Measurements from ENCODE around the gene CARD11.

The CARD11 gene

GRCh38 chr7:2948749-2949148, 94.9 kb downstream of the CARD11 start:
- Mint-ChIP-seq H3K27me3 (no peaks in the 10 kb centered on the region), H3K4me3 (no peak overlapping the region), H3K27ac (peak overlapping the region; percentile 77), H3K9me3 (ENCODE audit: low read depth) (peaks cover 3% of the 10 kb centered on the region), H3K4me1 (ENCODE audit: low read depth) (peaks cover 50% of the 10 kb centered on the region), H3K36me3 (peaks cover 39% of the 10 kb centered on the region)

GRCh38 chr7:2947058-2947780, 96.4 kb downstream of the CARD11 start:
- H3K9me3 Mint-ChIP-seq (ENCODE audit: low read depth) = peaks cover 3% of the 10 kb centered on the region
- H3K36me3 Mint-ChIP-seq = peaks cover 39% of the 10 kb centered on the region
- no peak overlapping the region for H3K4me3 Mint-ChIP-seq
- peaks cover 46% of the 10 kb centered on the region for H3K4me1 Mint-ChIP-seq (ENCODE audit: low read depth)
- peak overlapping the region; percentile 64 for H3K27ac Mint-ChIP-seq
- no peaks in the 10 kb centered on the region for H3K27me3 Mint-ChIP-seq

- Mint-ChIP-seq H3K27me3 (no peaks in the 10 kb centered on the region), H3K4me1 (ENCODE audit: low read depth) (peaks cover 27% of the 10 kb centered on the region), H3K36me3 (peaks cover 26% of the 10 kb centered on the region), H3K9me3 (ENCODE audit: low read depth) (peaks cover 2% of the 10 kb centered on the region), H3K27ac (peak overlapping the region; percentile 1), H3K4me3 (no peak overlapping the region)
These were observed 98.5 kb downstream of the CARD11 start for GRCh38 chr7:2945171-2945570.

- H3K27ac Mint-ChIP-seq = peak overlapping the region; percentile 84
These were observed 98.9 kb downstream of the CARD11 start for GRCh38 chr7:2944739-2945138.

GRCh38 chr7:2943851-2944601, 99.6 kb downstream of the CARD11 start:
- H3K27me3 Mint-ChIP-seq = no peaks in the 10 kb centered on the region
- no peak overlapping the region for H3K4me3 Mint-ChIP-seq
- peak overlapping the region; percentile 64 for H3K27ac Mint-ChIP-seq
- H3K36me3 Mint-ChIP-seq = peaks cover 23% of the 10 kb centered on the region
- no peaks in the 10 kb centered on the region for H3K9me3 Mint-ChIP-seq (ENCODE audit: low read depth)
- H3K4me1 Mint-ChIP-seq (ENCODE audit: low read depth) = peaks cover 18% of the 10 kb centered on the region

More at GRCh38 chr7:2944739-2945138, 98.9 kb downstream of the CARD11 start:
- Mint-ChIP-seq H3K9me3 (ENCODE audit: low read depth) (no peaks in the 10 kb centered on the region), H3K36me3 (peaks cover 24% of the 10 kb centered on the region), H3K4me3 (no peak overlapping the region), H3K27me3 (no peaks in the 10 kb centered on the region), H3K4me1 (ENCODE audit: low read depth) (peaks cover 24% of the 10 kb centered on the region)

GRCh38 chr7:2941216-2941859, 102.3 kb downstream of the CARD11 start:
- Mint-ChIP-seq H3K27me3 (no peaks in the 10 kb centered on the region), H3K27ac (peak overlapping the region; percentile 46), H3K9me3 (ENCODE audit: low read depth) (no peaks in the 10 kb centered on the region), H3K36me3 (peaks cover 14% of the 10 kb centered on the region), H3K4me1 (ENCODE audit: low read depth) (peaks cover 4% of the 10 kb centered on the region), H3K4me3 (no peak overlapping the region)

GRCh38 chr7:2940466-2940865, 103.2 kb downstream of the CARD11 start:
- Mint-ChIP-seq H3K4me3 (no peak overlapping the region), H3K27ac (no peak overlapping the region), H3K9me3 (ENCODE audit: low read depth) (no peaks in the 10 kb centered on the region), H3K36me3 (peaks cover 9% of the 10 kb centered on the region), H3K27me3 (no peaks in the 10 kb centered on the region), H3K4me1 (ENCODE audit: low read depth) (peaks cover 4% of the 10 kb centered on the region)

- H3K4me1 Mint-ChIP-seq (ENCODE audit: low read depth) = peaks cover 8% of the 10 kb centered on the region
- no peak overlapping the region for H3K4me3 Mint-ChIP-seq
- peaks cover 6% of the 10 kb centered on the region for H3K36me3 Mint-ChIP-seq
- H3K9me3 Mint-ChIP-seq (ENCODE audit: low read depth) = no peaks in the 10 kb centered on the region
- no peaks in the 10 kb centered on the region for H3K27me3 Mint-ChIP-seq
- no peak overlapping the region for H3K27ac Mint-ChIP-seq
These were observed 104.3 kb downstream of the CARD11 start for GRCh38 chr7:2939193-2939885.

GRCh38 chr7:2938514-2939192, 105.0 kb downstream of the CARD11 start:
- Mint-ChIP-seq H3K27ac (no peak overlapping the region), H3K36me3 (peaks cover 8% of the 10 kb centered on the region), H3K4me3 (no peak overlapping the region), H3K9me3 (ENCODE audit: low read depth) (no peaks in the 10 kb centered on the region), H3K4me1 (ENCODE audit: low read depth) (peaks cover 15% of the 10 kb centered on the region), H3K27me3 (no peaks in the 10 kb centered on the region)

- H3K9me3 Mint-ChIP-seq (ENCODE audit: low read depth) = no peaks in the 10 kb centered on the region
- H3K36me3 Mint-ChIP-seq = peaks cover 8% of the 10 kb centered on the region
- H3K27ac Mint-ChIP-seq = peak overlapping the region; percentile 54
- H3K27me3 Mint-ChIP-seq = no peaks in the 10 kb centered on the region
- H3K4me1 Mint-ChIP-seq (ENCODE audit: low read depth) = peaks cover 16% of the 10 kb centered on the region
- no peak overlapping the region for H3K4me3 Mint-ChIP-seq
These were observed 105.8 kb downstream of the CARD11 start for GRCh38 chr7:2937701-2938513.

- peaks cover 5% of the 10 kb centered on the region for H3K36me3 Mint-ChIP-seq
- H3K27me3 Mint-ChIP-seq = no peaks in the 10 kb centered on the region
- H3K4me1 Mint-ChIP-seq (ENCODE audit: low read depth) = peaks cover 12% of the 10 kb centered on the region
- no peak overlapping the region for H3K27ac Mint-ChIP-seq
- H3K9me3 Mint-ChIP-seq (ENCODE audit: low read depth) = no peaks in the 10 kb centered on the region
- no peak overlapping the region for H3K4me3 Mint-ChIP-seq
These were observed 106.6 kb downstream of the CARD11 start for GRCh38 chr7:2936891-2937580.

- peak overlapping the region; percentile 66 for H3K27ac Mint-ChIP-seq
- H3K9me3 Mint-ChIP-seq (ENCODE audit: low read depth) = no peaks in the 10 kb centered on the region
- peaks cover 5% of the 10 kb centered on the region for H3K36me3 Mint-ChIP-seq
- peaks cover 12% of the 10 kb centered on the region for H3K4me1 Mint-ChIP-seq (ENCODE audit: low read depth)
- no peaks in the 10 kb centered on the region for H3K27me3 Mint-ChIP-seq
- H3K4me3 Mint-ChIP-seq = no peak overlapping the region
These were observed 107.4 kb downstream of the CARD11 start for GRCh38 chr7:2936301-2936700.

- H3K27me3 Mint-ChIP-seq = no peaks in the 10 kb centered on the region
- peaks cover 5% of the 10 kb centered on the region for H3K36me3 Mint-ChIP-seq
- H3K4me1 Mint-ChIP-seq (ENCODE audit: low read depth) = peaks cover 12% of the 10 kb centered on the region
- H3K4me3 Mint-ChIP-seq = no peak overlapping the region
- H3K27ac Mint-ChIP-seq = peak overlapping the region; percentile 66
- no peaks in the 10 kb centered on the region for H3K9me3 Mint-ChIP-seq (ENCODE audit: low read depth)
These were observed 108.5 kb downstream of the CARD11 start for GRCh38 chr7:2934984-2935740.
